ENCODE results near the gene CHL1.

CHL1 gene

GRCh38 chr3:264394-265156 is 68.0 kb downstream of the CHL1 start:
- H3K9me3 ChIP-seq (ENCODE audit: low read length): no peaks in the 10 kb centered on the region
- H3F3A ChIP-seq (ENCODE audit: insufficient read depth, low read length): no peaks in the 10 kb centered on the region
- no peaks in the 10 kb centered on the region for H3K9me2 ChIP-seq (ENCODE audit: low read depth, low read length)
- no peak for TF ChIP-seq EZH2 (IDR thresholded peaks at IDR 0.05; ENCODE audit: borderline replicate concordance, low read length)
- TF ChIP-seq CTCF (IDR thresholded peaks at IDR 0.05; ENCODE audit: low read length): no peak
- no peak overlapping the region for H3K4me2 ChIP-seq (ENCODE audit: low read length)
- H3K36me3 ChIP-seq (ENCODE audit: insufficient read depth, low read length): no peaks in the 10 kb centered on the region
- no peak overlapping the region for H3K4me3 ChIP-seq (ENCODE audit: low read depth, low read length, poor library complexity, severe bottlenecking)
- no peak overlapping the region for H2AFZ ChIP-seq (ENCODE audit: low read length)
- no peak overlapping the region for H3K9ac ChIP-seq (ENCODE audit: low read length)
- no peaks in the 10 kb centered on the region for H3K27me3 ChIP-seq (ENCODE audit: insufficient read depth, low read length)
- H3K79me2 ChIP-seq (ENCODE audit: insufficient read depth, low read length): no peaks in the 10 kb centered on the region
- H3K27ac ChIP-seq (ENCODE audit: low read depth, low read length, poor library complexity, severe bottlenecking): no peak overlapping the region
- H4K20me1 ChIP-seq (ENCODE audit: insufficient read depth, low read length): no peaks in the 10 kb centered on the region
- H3K4me1 ChIP-seq (ENCODE audit: insufficient read depth, low read length, severe bottlenecking): no peaks in the 10 kb centered on the region

GRCh38 chr3:267101-267500 is 70.5 kb downstream of the CHL1 start:
- TF ChIP-seq CTCF (IDR thresholded peaks at IDR 0.05; ENCODE audit: low read length): no peak
- TF ChIP-seq EZH2 (IDR thresholded peaks at IDR 0.05; ENCODE audit: borderline replicate concordance, low read length): no peak
- H3K4me1 ChIP-seq (ENCODE audit: insufficient read depth, low read length, severe bottlenecking): peaks cover 24% of the 10 kb centered on the region
- no peaks in the 10 kb centered on the region for H3K79me2 ChIP-seq (ENCODE audit: insufficient read depth, low read length)
- H3F3A ChIP-seq (ENCODE audit: insufficient read depth, low read length): no peaks in the 10 kb centered on the region
- H4K20me1 ChIP-seq (ENCODE audit: insufficient read depth, low read length): no peaks in the 10 kb centered on the region
- H3K4me3 ChIP-seq (ENCODE audit: low read depth, low read length, poor library complexity, severe bottlenecking): no peak overlapping the region
- H3K9me3 ChIP-seq (ENCODE audit: low read length): no peaks in the 10 kb centered on the region
- H3K9me2 ChIP-seq (ENCODE audit: low read depth, low read length): no peaks in the 10 kb centered on the region
- no peaks in the 10 kb centered on the region for H3K36me3 ChIP-seq (ENCODE audit: insufficient read depth, low read length)
- no peak overlapping the region for H2AFZ ChIP-seq (ENCODE audit: low read length)
- H3K9ac ChIP-seq (ENCODE audit: low read length): no peak overlapping the region
- no peak overlapping the region for H3K27ac ChIP-seq (ENCODE audit: low read depth, low read length, poor library complexity, severe bottlenecking)
- no peak overlapping the region for H3K4me2 ChIP-seq (ENCODE audit: low read length)
- H3K27me3 ChIP-seq (ENCODE audit: insufficient read depth, low read length): no peaks in the 10 kb centered on the region

GRCh38 chr3:270688-271087 is 74.1 kb downstream of the CHL1 start:
- Histone ChIP-seq H3K4me3 (ENCODE audit: low read depth, low read length, poor library complexity, severe bottlenecking) (no peak overlapping the region), H3F3A (ENCODE audit: insufficient read depth, low read length) (no peaks in the 10 kb centered on the region), H4K20me1 (ENCODE audit: insufficient read depth, low read length) (no peaks in the 10 kb centered on the region), H3K4me2 (ENCODE audit: low read length) (peak overlapping the region; percentile 32; the same call in 1 of the 2 replicates), H3K27ac (ENCODE audit: low read depth, low read length, poor library complexity, severe bottlenecking) (peak overlapping the region; percentile 45), H3K4me1 (ENCODE audit: insufficient read depth, low read length, severe bottlenecking) (peaks cover 59% of the 10 kb centered on the region), H3K9me3 (ENCODE audit: low read length) (no peaks in the 10 kb centered on the region), H3K27me3 (ENCODE audit: insufficient read depth, low read length) (no peaks in the 10 kb centered on the region), H3K79me2 (ENCODE audit: insufficient read depth, low read length) (no peaks in the 10 kb centered on the region), H3K9me2 (ENCODE audit: low read depth, low read length) (no peaks in the 10 kb centered on the region), H3K9ac (ENCODE audit: low read length) (no peak overlapping the region), H3K36me3 (ENCODE audit: insufficient read depth, low read length) (no peaks in the 10 kb centered on the region), H2AFZ (ENCODE audit: low read length) (no peak overlapping the region)
- TF ChIP-seq EZH2 (IDR thresholded peaks at IDR 0.05; ENCODE audit: borderline replicate concordance, low read length): no peak
- no peak for TF ChIP-seq CTCF (IDR thresholded peaks at IDR 0.05; ENCODE audit: low read length)
